Spleen (tissue), 11 donors: ENCODE data around the gene BABAM1. TPM values are rescaled to one million over a fixed set of nuclear protein-coding genes. Genes with fewer than 3 reads are reported as not detected.

Source experiments
- DNase-seq: peaks from one replicate; pipeline ENCODE4 v3.0.0-alpha.2; 2020
- H3K27ac ChIP-seq, 8 donors: fragments of 200-600 bp; sonication (generic) in 7 of 8; 1 replicate in 4 of 8; 2 replicates in 4 of 8; pipeline versions ENCODE4 v1.5.0 to v1.8.0; 2016 to 2021; ENCODE audit warnings: inconsistent platforms in 4 of 8, mild to moderate bottlenecking in 4 of 8, moderate library complexity in 1 of 8
- H3K27me3 ChIP-seq, 7 donors: fragments of 200-600 bp; sonication (generic) in 6 of 7; replicated peaks in 1 of 7; 1 replicate in 4 of 7; 2 replicates in 3 of 7; pipeline versions ENCODE4 v1.5.0 to v1.8.0; 2016 to 2021; ENCODE audit warnings: inconsistent platforms in 3 of 7, mild to moderate bottlenecking in 1 of 7
- H3K36me3 ChIP-seq, 6 donors: fragments of 200-600 bp; sonication (generic) in 5 of 6; 1 replicate in 4 of 6; 2 replicates in 2 of 6; pipeline versions ENCODE4 v1.5.0 to v1.8.0; 2016 to 2021; ENCODE audit warnings: inconsistent platforms in 2 of 6
- H3K4me1 ChIP-seq, 6 donors: fragments of 200-600 bp; sonication (generic) in 5 of 6; 1 replicate in 3 of 6; 2 replicates in 3 of 6; pipeline versions ENCODE4 v1.5.0 to v1.8.0; 2016 to 2021; ENCODE audit warnings: inconsistent platforms in 3 of 6
- H3K4me3 ChIP-seq, 8 donors: fragments of 200-600 bp; sonication (generic) in 7 of 8; 1 replicate in 4 of 8; 2 replicates in 4 of 8; pipeline versions ENCODE4 v1.5.0 to v1.8.0; 2016 to 2021; ENCODE audit warnings: inconsistent platforms in 4 of 8, mild to moderate bottlenecking in 4 of 8, moderate library complexity in 2 of 8
- H3K9me3 ChIP-seq, 8 donors: fragments of 200-600 bp; sonication (generic) in 7 of 8; 1 replicate in 4 of 8; 2 replicates in 4 of 8; pipeline versions ENCODE4 v1.5.0 to v1.8.0; 2016 to 2021; ENCODE audit warnings: inconsistent platforms in 4 of 8
- POLR2A ChIP-seq, 3 donors: fragments of 450-650 bp; IDR thresholded peaks; one replicate each; pipeline ENCODE4 v1.5.1; 2017; ENCODE audit warnings: antibody characterized with exemption in 3 of 3, mild to moderate bottlenecking in 1 of 3
- POLR2AphosphoS5 ChIP-seq, 3 donors: sonication (generic); formaldehyde crosslinking; IDR thresholded peaks; one replicate each; pipeline ENCODE4 v1.5.1; 2017; ENCODE audit warnings: antibody characterized with exemption in 3 of 3
- WGBS, 5 donors: extraction: QIAGEN DNeasy Blood & Tissue Kit in 3 of 5; methylation state at CpG; one replicate each; pipeline versions ENCODE4 v1.1.5 to v1.1.7; 2013 to 2018; 5-methylcytosine and 5-hydroxymethylcytosine counted together
- intact Hi-C: fragments of 100-400 bp; cut with DNase I; formaldehyde crosslinking; loops from one replicate; pipeline ENCODE4 v1.15.0; 2023; ENCODE audit warnings: low total_unique reads
- polyA plus RNA-seq, 3 donors: library from polyadenylated mRNA; stranded (reverse); fragments of 200-250 nt; gene quantifications; one replicate each; pipeline ENCODE4 v1.2.1, GENCODE V29; 2013
- total RNA-seq, 7 donors: library from RNA; depleted of rRNA in 3 of 7; stranded (reverse); fragments of >200 nt in 3 of 7; fragmentation: NEBNext Ultra II Directional in 4 of 7; extraction: Animal tissue kit (Norgen Biotek cat#: 25700) in 4 of 7; gene quantifications; one replicate each; pipeline versions ENCODE4 v1.1.0 to v1.2.1, GENCODE V29; 2016 to 2021
- TF ChIP-seq, protein P1 (sequence below), 11 experiments: fragments of 200-600 bp in 7 of 11; fragments of 450-650 bp in 4 of 11; sonication (generic) in 4 of 11; IDR thresholded peaks in 8 of 11; conservative IDR thresholded peaks in 3 of 11; 1 replicate in 7 of 11; 2 replicates in 4 of 11; pipeline versions ENCODE4 v1.4.0 to v1.8.0; 2016 to 2021; ENCODE audit warnings: antibody characterized with exemption in 11 of 11, inconsistent platforms in 4 of 11, mild to moderate bottlenecking in 1 of 11
- donor health status: healthy with polysubstance abuse.
- donor health status: DM: no; HTN: no; CAD: no; lungs with moderate emphysema.
- donor health status: DM: no; HTN: no; CAD: no.
- donor health status: Bipolar disorder and iron deficiency.
- donor health status: healthy.
- donor health status: DM: no; HTN: no; CAD: no.
- donor health status: DM: yes; HTN: yes; CAD: no.

The BABAM1 gene
- total and polyA plus RNA-seq, 10 donors, result 61.7 to 133 (median 76.9) TPM

DNA sequence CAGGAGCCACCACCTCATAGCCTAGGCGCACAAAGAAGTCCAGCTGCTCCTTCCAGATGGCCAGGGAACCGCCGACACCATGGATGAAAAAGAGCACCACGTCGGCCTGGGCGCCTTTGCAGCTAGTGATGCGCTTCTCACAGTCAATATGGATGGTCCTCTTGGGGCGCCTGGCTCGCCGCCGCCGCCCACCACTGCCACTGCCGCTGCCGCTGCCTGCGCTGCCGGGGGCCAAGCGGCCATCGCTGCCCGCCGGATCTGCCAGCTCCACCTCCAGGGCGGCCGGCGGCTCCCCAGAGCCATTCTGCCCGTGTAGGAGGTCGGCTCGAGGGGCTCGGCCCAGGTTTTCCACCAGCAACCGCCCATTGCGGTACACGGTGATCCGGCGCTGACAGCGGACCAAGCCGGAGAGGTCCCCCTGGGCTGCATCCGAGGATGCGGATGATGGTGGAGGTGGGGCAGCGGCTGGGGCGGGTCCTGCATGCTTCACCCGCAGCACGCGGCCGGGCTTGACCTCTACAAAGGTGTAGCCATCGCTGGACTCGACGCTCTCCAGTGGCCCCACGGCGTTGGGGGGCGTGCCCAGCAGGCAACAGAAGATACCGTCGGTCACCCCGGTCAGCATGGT lies 33.9 kb downstream of the BABAM1 start:
- peaks cover 0 to 8% (median 7%) of the 10 kb centered on the region in 8 donors for H3K9me3 ChIP-seq
- peaks cover 22 to 51% (median 38%) of the 10 kb centered on the region in 6 donors for H3K4me1 ChIP-seq
- no peaks in the 10 kb centered on the region for H3K27me3 ChIP-seq
- DNase-seq, result peak; percentile 77
- TF ChIP-seq POLR2AphosphoS5 (IDR thresholded peaks at IDR 0.05) (no peak), POLR2A (IDR thresholded peaks at IDR 0.05) (no peak)
- TF ChIP-seq, protein P1, sequence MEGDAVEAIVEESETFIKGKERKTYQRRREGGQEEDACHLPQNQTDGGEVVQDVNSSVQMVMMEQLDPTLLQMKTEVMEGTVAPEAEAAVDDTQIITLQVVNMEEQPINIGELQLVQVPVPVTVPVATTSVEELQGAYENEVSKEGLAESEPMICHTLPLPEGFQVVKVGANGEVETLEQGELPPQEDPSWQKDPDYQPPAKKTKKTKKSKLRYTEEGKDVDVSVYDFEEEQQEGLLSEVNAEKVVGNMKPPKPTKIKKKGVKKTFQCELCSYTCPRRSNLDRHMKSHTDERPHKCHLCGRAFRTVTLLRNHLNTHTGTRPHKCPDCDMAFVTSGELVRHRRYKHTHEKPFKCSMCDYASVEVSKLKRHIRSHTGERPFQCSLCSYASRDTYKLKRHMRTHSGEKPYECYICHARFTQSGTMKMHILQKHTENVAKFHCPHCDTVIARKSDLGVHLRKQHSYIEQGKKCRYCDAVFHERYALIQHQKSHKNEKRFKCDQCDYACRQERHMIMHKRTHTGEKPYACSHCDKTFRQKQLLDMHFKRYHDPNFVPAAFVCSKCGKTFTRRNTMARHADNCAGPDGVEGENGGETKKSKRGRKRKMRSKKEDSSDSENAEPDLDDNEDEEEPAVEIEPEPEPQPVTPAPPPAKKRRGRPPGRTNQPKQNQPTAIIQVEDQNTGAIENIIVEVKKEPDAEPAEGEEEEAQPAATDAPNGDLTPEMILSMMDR (IDR thresholded peaks at IDR 0.05 in 8 of 11, conservative IDR thresholded peaks at IDR 0.05 in 3 of 11), result no peak
- H3K27ac ChIP-seq, result no peak overlapping the region
- H3K36me3 ChIP-seq, result peaks cover 0 to 36% (median 10%) of the 10 kb centered on the region in 6 donors
- no peak overlapping the region for H3K4me3 ChIP-seq
- 95 to 96% (median 95%) methylated on average over 33 to 51 of the region's 51 CpGs for WGBS, 5 donors
- intact Hi-C loops, result no loop called here

DNA sequence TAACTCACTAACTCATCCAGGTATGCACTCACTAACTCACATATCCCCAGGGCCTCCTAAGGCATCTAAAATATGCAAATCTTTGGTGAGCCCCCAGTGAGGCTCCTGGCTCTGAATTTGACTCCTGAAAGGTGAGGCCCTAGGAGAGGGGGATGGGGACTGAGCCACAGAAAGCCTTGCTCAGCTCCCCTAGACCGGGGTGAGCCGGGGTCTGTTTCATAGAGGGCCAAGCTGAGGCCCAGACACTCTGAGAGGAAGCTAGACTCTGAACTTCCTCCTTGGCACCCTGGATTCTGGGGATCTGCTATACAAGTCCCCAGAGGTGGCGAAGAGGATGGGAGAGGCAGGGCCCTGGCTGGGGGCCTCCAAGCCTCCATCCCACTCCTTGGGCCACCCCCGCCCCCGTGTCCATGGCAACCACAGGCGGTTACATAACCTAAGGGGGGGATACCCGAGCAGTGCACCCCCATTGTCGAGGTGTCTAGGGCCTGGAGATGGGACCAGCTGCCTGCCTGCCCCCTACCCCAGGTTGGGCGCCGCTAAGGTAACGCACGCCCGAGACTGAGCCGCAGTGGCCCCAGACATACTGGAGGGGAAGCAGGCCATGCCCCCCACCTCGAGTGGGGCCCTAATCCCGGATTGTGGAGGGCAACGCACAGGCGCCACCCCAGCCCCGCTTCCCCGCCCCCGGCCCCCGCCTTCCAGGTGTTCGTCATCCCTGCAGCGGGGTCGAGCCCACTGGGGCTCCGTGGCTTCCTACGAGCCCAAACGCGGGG lies 35.3 kb downstream of the BABAM1 start:
- peaks cover 31 to 66% (median 49%) of the 10 kb centered on the region in 6 donors for H3K4me1 ChIP-seq
- H3K27ac ChIP-seq, result peak overlapping the region; percentile 61 to 94 (median 78)
- 8 to 23% (median 11%) methylated on average over 6 to 29 of the region's 29 CpGs for WGBS, 5 donors
- DNase-seq, result peak; percentile 85
- no peaks in the 10 kb centered on the region for H3K27me3 ChIP-seq
- intact Hi-C loops, result no loop called here
- H3K9me3 ChIP-seq, result peaks cover 0 to 8% (median 7%) of the 10 kb centered on the region in 8 donors
- peak overlapping the region; percentile 50 to 80 (median 72) for H3K4me3 ChIP-seq
- TF ChIP-seq POLR2AphosphoS5 (IDR thresholded peaks at IDR 0.05), result no peak
- no peak for TF ChIP-seq POLR2A (IDR thresholded peaks at IDR 0.05)
- TF ChIP-seq, protein P1 (IDR thresholded peaks at IDR 0.05 in 8 of 11, conservative IDR thresholded peaks at IDR 0.05 in 3 of 11), result no peak
- peaks cover 0 to 36% (median 10%) of the 10 kb centered on the region in 6 donors for H3K36me3 ChIP-seq

DNA sequence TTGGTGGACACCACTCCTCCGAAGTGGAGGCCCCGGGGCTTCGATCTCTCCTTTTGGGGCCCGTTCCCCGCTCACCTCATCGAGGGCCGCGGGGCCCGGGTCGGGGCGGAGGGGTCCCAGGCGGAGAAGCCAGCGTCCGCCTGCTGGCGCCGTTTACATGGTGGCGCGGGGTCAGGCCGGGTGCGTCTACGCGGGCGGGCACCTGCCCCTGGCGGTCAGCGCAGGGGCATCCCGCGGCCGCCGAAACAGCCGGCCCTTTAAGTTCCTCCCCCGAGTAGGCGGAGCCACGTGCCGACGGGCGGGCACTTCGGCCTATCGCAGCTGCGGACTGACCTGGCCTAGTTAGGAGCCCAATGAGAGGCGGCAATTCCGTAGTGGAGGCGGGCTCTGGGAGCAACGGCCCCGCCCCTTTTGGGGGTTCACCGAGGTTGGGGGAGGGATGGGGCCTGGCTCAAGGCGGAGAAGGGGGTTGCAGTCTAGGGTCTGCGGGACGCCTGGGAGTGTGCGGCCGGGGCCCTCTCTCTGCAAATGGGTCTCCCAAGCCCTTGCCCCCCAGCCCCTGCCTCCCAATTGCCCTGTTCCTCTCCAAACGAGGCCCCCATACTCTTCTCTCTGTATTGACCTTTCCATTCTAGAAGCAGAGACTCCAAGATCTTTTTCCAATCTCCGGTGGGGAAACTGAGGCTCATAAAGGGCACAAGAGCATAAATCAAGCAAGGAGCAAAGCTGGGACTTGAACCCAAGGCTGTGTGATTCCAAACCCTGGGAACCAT lies 36.1 kb downstream of the BABAM1 start, which contains the start of gene ABHD8:
ABHD8 (minus strand) TSS at position 259 of the 773 bp plus-strand sequence. CDS start 1,809 bp downstream, outside the sequence.
- WGBS, 5 donors, result 1 to 5% (median 2%) methylated on average over 38 to 52 of the region's 52 CpGs
- Histone ChIP-seq H3K36me3 (peaks cover 0 to 30% (median 8%) of the 10 kb centered on the region in 6 donors), H3K4me3 (peak within 1 kb of the TSS; percentile 50 to 80 (median 72)), H3K4me1 (peaks cover 31 to 74% (median 49%) of the 10 kb centered on the region in 6 donors), H3K27me3 (no peaks in the 10 kb centered on the region), H3K27ac (peak within 1 kb of the TSS; percentile 61 to 97 (median 80)), H3K9me3 (peaks cover 0 to 2% (median under 1%) of the 10 kb centered on the region in 8 donors)
- DNase-seq, result peak; percentile 96
- TF ChIP-seq POLR2A (IDR thresholded peaks at IDR 0.05) (no peak), POLR2AphosphoS5 (IDR thresholded peaks at IDR 0.05) (peak; percentile 78 to 88 (median 86))
- TF ChIP-seq, protein P1 (IDR thresholded peaks at IDR 0.05 in 8 of 11, conservative IDR thresholded peaks at IDR 0.05 in 3 of 11), result peak; percentile 51 to 88 (median 73)
- intact Hi-C loops, result no loop called here
